AG08396 (cell line): ENCODE data around the gene ABCF2.

Source experiments
- DNase-seq: peaks from one replicate; pipeline ENCODE4 v3.0.0; 2012; ENCODE audit warnings: low spot score, mixed read lengths

Gene ABCF2

GRCh38 chr7:151252961-151253711, 26.1 kb upstream of the ABCF2 start:
- no peak for DNase-seq

GRCh38 chr7:151252561-151252835, 25.5 kb upstream of the ABCF2 start:
- no peak for DNase-seq

GRCh38 chr7:151251689-151252560, 24.9 kb upstream of the ABCF2 start:
- DNase-seq = peak; percentile 93

DNA sequence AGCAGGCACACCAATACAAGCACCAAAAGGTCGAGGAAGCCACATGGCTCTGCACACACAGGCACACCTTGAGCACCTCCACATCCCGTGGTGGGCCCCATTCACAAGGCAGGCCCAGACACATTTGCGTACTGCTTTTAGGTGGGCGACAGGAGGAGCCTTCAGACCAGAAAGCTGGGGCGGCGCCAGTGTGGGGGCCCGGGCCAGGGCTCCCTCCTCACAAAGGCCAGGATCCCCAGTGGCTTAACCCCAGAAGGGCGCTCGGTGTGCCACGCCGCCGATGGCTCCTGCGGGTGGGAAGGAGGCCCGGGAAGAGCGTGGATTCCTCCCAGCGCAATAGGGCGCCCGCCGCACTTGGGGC, 24.3 kb upstream of the ABCF2 start:
- DNase-seq = no peak

- DNase-seq = no peak
Observed at GRCh38 chr7:151250181-151251132, 23.5 kb upstream of the ABCF2 start.

DNA sequence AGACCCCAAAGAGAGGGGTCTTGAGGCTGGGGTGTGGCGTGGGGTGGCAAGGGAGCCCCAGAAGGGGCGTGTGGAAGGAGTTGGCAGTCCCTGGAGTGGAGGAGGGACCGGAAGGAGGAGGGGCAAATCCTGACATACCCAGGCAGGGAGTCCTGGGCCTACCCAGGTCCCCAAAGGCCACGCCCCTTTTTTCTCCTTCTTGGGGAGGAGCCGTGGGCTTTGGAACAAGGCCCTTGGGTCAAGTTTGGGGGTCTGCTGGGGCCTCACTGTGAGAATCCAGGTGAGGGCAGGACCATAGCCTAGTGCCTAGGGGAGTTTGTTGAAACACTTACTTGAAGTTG, 22.7 kb upstream of the ABCF2 start:
- DNase-seq = peak; percentile 83

DNA sequence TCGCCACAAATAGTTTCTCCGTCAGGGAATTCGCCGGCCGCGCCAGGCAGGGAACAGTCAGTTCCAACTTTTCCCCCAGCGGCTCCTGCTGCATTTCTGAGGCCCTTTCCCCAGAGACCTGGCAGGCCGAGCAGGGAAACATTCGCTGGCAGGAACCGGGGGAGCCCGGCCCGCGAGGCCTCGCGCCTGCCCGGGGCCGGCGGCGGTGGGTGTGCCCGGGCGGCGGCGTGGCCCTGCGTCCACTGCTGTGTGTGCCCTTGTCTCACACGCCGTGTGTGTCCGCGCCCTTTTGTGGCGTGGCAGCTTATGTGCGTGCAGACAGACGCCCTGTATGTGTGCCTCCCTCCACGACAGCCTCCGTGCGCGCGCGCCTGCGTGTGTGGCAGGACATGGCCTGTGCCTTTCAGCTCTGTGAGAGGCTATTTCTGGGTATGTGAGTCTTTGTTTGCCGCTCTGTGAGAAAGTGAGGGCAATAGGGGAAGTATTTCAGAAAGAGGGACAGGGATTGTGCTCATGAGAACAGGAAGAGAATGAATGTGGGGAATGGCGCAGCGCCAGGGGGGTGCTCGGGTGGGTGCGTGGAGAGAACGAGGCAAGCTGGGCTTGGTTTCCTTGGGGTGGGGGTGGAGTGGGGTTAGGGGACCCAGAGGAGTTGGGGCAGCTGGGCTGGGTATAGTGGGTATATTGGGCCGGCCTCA, 22.2 kb upstream of the ABCF2 start:
- DNase-seq = peak; percentile 76

DNA sequence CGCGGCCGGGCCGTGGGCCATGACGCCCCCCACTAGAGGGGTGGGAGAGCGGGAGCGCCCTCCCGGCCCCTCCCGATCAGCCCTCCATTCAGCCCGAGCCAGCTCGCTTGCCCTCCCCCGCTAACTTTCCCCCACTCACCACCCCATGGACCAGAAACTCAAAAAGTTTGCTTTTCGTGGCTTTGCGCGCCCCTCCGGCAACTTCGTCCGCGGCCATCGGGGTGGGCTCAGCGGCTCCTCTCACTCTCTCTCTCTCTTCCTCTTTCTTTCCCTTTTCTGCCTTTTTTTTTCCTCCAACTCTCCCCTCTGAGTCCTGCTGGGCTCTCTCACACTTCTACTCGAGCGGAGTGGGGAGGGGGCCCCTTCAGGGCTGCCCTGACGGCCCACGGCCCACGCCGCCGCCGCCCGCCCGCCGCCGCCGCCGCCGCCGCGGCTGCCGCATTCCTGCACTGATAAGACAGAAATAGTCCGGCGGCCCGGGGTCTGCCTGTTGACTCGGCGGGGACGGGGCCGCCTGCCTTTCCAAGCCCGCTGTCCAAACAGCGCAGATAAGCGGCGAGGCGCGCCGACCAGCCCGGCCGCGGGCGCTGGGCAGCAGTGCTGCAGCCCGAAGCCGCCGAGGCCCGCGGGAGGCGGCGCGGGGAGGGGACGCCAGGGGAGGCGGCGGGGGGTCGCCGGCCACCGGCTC, 21.5 kb upstream of the ABCF2 start, which contains the start of gene SMARCD3:
Gene SMARCD3, minus strand, starts transcription at position 349 of the 688 bp plus-strand sequence. Its CDS starts 132 bp downstream, at position 217.
- DNase-seq = peak; percentile 77

DNA sequence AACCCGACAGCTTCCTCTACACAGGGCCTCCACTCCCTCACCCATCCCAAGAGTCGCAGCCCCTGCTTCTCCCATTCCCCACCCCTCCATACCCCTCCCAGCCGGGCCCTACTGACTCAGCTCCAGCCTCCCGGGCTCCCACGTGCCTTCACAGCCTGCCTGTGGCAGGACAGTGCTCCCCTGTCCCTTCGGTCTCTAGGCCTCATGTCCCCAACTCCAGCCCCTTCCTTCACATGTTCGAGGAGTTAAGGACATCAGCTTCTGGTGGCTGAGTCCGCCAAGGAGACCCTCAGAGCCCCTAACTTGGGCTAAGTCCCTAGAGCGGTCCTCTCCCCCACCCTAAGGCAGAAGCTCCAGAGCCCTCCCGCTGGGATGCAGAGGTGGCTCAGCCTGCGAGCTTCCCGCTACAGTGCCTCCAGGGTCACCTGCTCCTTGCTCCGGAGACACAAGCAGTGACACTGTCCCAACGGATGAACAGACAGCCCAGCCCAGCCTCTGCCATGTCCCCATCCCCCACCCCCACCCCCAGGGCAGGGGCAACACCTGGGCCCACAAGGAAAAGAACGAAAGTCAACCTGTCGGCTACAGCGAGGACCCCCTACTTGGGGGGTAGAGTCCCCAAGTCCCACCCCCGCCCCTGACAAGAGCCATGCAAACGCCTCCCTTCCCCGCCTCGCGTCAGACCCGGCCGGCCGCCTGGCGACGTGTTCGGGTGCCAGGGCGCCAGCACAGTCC, 20.8 kb upstream of the ABCF2 start:
- DNase-seq = no peak

DNA sequence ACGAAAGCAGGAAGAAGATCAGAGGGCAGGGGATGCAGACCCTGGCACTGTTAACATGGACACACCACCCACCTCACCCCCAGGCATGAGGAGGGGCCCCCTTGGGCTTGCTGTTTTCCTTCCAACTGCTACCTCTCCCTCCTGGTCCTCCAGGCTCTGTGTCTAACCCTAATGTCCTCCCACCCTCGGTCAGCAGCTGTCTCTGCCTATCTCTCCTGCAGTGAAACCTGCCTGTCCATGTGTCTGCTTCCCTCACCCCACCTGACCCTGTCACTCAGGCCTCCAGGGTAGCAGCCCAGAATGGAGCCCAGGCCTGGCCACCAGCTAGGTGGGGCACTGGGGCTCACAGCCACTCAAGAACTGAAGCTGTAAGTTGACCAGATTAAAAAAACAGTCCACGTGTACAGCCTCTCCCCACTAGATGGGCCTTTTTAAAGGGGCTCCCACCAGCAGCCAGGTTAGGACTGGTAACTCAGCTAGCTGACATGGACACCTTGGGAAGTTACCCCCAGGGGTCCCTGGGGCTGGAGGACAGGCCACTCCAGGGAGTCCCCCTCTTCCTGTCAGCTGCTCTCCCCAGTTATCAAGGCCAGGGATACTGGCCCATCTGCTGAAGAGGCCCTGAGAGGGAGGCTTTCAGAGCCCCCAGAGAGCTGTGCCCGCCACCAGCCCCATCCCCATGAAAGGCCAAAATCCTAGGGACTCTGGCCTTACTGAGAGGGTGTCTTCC, 20.0 kb upstream of the ABCF2 start:
- DNase-seq = no peak

DNA sequence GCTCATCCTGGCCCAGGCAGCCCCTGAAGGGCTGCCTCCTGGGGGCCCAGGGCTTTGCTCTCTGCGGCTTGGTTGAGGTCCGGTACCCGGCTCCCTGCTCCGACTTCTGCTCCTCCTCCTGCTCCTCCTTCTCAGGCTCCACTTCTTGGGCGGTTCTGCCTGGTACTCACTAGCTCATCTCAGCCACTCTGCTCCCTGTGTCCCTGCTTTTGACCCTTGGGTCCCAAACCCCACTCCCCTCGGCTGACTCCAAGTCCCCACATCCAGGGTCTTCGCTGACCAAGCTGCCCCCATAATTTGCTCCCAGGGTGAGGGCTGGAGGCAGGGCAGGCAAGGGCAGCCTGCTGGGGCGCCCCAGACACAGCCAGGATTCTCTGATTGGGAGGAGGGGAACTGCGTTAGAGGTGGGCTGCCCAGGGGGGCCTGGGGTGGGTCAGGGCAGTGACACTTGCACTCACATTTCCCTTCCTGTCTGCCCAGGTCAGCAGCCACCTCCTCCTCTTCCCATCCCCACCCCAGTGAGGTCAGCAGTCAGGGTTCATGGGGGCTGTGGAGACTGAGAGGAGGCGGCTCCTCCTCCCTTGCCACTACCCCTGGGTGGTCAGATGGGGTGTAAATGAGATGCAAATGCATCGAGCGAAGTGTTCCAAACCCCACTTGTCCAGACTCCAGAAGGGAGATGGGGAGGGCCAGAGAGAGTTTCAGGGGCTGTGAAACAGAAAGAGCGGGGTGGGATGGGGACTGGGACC, 19.3 kb upstream of the ABCF2 start:
- DNase-seq = no peak

DNA sequence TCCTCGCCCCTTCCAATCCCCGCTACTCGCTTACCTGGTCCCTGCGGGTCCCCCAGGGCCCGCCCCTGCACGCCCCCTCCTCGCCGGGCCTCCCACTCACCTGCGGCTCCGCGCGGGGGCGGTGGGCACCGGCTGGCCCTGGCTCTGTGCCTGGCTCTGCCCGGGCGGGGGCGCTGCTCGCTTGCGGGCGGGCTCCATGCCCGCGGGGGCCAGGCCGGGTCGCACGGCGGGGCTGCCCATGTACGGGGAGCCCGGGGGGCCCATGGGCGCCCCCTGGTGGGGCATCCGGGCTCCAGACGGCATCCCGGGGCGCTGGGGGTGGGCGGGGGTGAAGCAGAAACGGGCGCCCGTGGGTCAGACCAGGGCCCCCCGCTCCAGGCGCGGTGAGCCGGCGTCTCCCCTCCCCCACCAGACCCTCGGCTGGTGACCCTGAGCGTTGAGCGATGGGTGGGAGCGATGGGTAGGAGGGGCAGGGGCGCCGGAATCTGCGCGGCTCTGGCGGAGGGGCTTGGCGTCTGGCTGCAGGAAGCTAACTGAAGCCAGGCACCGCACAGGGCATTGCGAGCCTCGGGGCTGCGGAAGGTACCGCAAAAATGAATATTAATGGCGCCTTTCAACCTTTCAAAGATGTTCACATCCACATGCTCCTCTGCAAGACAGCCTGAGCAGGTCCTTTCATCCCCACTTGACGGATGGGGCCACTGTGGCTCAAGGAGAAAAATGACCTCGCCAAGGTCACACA, 18.5 kb upstream of the ABCF2 start:
- DNase-seq = peak; percentile 89

- DNase-seq = no peak
Observed at GRCh38 chr7:151244841-151245346, 17.9 kb upstream of the ABCF2 start.

GRCh38 chr7:151244196-151244840, 17.3 kb upstream of the ABCF2 start:
- DNase-seq = peak; percentile 86

- DNase-seq = no peak
Observed at GRCh38 chr7:151243408-151244195, 16.6 kb upstream of the ABCF2 start.

DNA sequence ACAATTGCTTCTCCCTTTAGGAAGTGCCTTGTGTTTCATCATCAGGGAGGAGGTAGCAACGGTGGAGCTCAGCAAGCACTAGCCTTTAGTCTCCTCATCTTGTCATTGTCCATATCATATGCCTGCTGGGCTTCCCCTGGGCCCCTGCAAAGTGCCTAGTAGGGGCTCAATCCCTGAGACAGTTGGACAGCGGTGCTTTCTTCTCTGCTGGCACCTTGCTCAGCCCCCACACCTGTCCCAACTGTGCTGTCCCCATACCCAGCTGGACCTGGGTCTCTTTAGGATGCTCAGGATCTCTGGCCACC, 16.0 kb upstream of the ABCF2 start:
- DNase-seq = no peak
